ENCODE results near the gene TECPR1.

DNA sequence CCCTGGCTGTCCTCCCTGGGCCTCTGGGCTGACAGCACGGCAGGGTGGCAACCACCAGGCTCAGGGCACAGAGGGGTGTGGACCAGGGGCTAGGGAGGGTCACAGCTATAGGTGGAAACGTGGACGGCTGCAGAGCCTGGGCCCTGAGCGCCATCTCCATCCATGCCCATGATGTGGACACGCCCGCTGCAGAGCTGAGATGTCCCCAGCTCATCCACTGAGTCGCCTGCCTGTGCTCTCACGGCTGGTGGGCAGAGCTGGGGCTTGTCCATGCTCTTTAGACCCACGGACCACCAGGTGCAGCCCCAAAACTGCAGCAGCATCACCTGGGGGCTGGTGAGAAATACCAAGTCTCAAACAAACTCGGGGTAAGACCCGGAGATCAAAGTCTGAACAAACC, 16.1 kb downstream of the TECPR1 start:
- TF ChIP-seq POLR2A (IDR thresholded peaks at IDR 0.05) = no peak
- TF ChIP-seq, protein P1, sequence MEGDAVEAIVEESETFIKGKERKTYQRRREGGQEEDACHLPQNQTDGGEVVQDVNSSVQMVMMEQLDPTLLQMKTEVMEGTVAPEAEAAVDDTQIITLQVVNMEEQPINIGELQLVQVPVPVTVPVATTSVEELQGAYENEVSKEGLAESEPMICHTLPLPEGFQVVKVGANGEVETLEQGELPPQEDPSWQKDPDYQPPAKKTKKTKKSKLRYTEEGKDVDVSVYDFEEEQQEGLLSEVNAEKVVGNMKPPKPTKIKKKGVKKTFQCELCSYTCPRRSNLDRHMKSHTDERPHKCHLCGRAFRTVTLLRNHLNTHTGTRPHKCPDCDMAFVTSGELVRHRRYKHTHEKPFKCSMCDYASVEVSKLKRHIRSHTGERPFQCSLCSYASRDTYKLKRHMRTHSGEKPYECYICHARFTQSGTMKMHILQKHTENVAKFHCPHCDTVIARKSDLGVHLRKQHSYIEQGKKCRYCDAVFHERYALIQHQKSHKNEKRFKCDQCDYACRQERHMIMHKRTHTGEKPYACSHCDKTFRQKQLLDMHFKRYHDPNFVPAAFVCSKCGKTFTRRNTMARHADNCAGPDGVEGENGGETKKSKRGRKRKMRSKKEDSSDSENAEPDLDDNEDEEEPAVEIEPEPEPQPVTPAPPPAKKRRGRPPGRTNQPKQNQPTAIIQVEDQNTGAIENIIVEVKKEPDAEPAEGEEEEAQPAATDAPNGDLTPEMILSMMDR (IDR thresholded peaks at IDR 0.05) = no peak
